Heart left ventricle (tissue), 16 donors: Measurements from ENCODE around the gene PHAX. TPM values are rescaled to one million over a fixed set of nuclear protein-coding genes. Genes with fewer than 3 reads are reported as not detected.
"Not testable (repeated sequence)": the region's sequence is repeated elsewhere in the genome, so short reads cannot be mapped to it uniquely, and the experiment has no call there.

Experiments
- ATAC-seq, 4 donors: fragments of 200-7000 bp; cut with Tn5 transposase; one replicate each; pipeline ENCODE4 v1.9.1; 2020 to 2022; ENCODE audit warnings: moderate library complexity in 4 of 4, mild to moderate bottlenecking in 3 of 4, moderate number of reproducible peaks in 1 of 4
- DNase-seq, 5 donors: peaks; one replicate each; pipeline ENCODE4 v3.0.0-alpha.2; 2020
- H3K27ac ChIP-seq, 12 donors: fragments of 200-600 bp; sonication (generic) in 4 of 12; one replicate each; pipeline versions ENCODE4 v1.5.0 to v1.8.0; 2016 to 2022; ENCODE audit warnings: mild to moderate bottlenecking in 2 of 12
- H3K27me3 ChIP-seq, 9 donors: fragments of 200-600 bp; sonication (generic) in 2 of 9; one replicate each; pipeline versions ENCODE4 v1.5.1 to v1.8.0; 2016 to 2022; ENCODE audit warnings: mild to moderate bottlenecking in 3 of 9
- H3K36me3 ChIP-seq, 9 donors: fragments of 200-600 bp; sonication (generic) in 2 of 9; one replicate each; pipeline versions ENCODE4 v1.5.0 to v1.8.0; 2018 to 2022; ENCODE audit warnings: mild to moderate bottlenecking in 2 of 9
- H3K4me1 ChIP-seq, 12 donors: fragments of 200-600 bp; sonication (generic) in 4 of 12; one replicate each; pipeline versions ENCODE4 v1.5.0 to v1.8.0; 2016 to 2022; ENCODE audit warnings: mild to moderate bottlenecking in 3 of 12
- H3K4me3 ChIP-seq, 12 donors: fragments of 200-600 bp; sonication (generic) in 4 of 12; one replicate each; pipeline versions ENCODE4 v1.5.0 to v1.8.0; 2017 to 2022; ENCODE audit warnings: mild to moderate bottlenecking in 9 of 12, moderate library complexity in 4 of 12
- H3K9me3 ChIP-seq, 12 donors: fragments of 200-600 bp; sonication (generic) in 4 of 12; one replicate each; pipeline versions ENCODE4 v1.5.0 to v1.8.0; 2016 to 2022; ENCODE audit warnings: mild to moderate bottlenecking in 1 of 12
- CTCF ChIP-seq, 12 donors: fragments of 200-600 bp; sonication (generic) in 4 of 12; IDR thresholded peaks; one replicate each; pipeline versions ENCODE4 v1.5.0 to v1.8.0; 2018 to 2022; ENCODE audit warnings: antibody characterized with exemption in 12 of 12, mild to moderate bottlenecking in 5 of 12
- POLR2A ChIP-seq, 2 donors: fragments of 450-650 bp; IDR thresholded peaks; one replicate each; pipeline ENCODE4 v1.6.1; 2017; ENCODE audit warnings: antibody characterized with exemption in 2 of 2, mild to moderate bottlenecking in 2 of 2, moderate library complexity in 2 of 2
- WGBS, 4 donors: extraction: QIAGEN DNeasy Blood & Tissue Kit in 2 of 4; methylation state at CpG; one replicate each; pipeline versions ENCODE4 v1.1.5 to v1.1.7; 2013 to 2018; 5-methylcytosine and 5-hydroxymethylcytosine counted together
- intact Hi-C, 10 donors: fragments of 100-400 bp; cut with DNase I; formaldehyde crosslinking; loops; one replicate each; pipeline versions ENCODE4 v1.11.1 to v1.14.2; 2022
- polyA plus RNA-seq, 2 donors: library from polyadenylated mRNA; stranded (reverse); fragments of 200-250 nt; gene quantifications; one replicate each; pipeline ENCODE4 v1.2.3, GENCODE V29; 2013
- total RNA-seq, 9 donors: library from RNA; depleted of rRNA in 2 of 9; stranded (reverse); fragments of >200 nt in 2 of 9; fragmentation: NEBNext Ultra II Directional in 3 of 9; extraction: Animal tissue kit (Norgen Biotek cat#: 25700) in 3 of 9; gene quantifications; one replicate each; pipeline versions ENCODE4 v1.1.0 to v1.2.4, GENCODE V29; 2016 to 2023
- donor health status: ischemic (EF 13 %, LVEDD 7.1; RV severe dilation, severe dysfunction).
- donor health status: healthy with polysubstance abuse.
- donor health status: DM: no; HTN: yes; CAD: no.
- donor health status: DM: no; HTN: no; CAD: no.
- donor health status: ischemic (EF 25% LVEDD 6.9; RV normal size, moderate dysfunction).
- donor health status: ischemic (EF 25% LVEDD 5.7; RV mildly dilated, moderate dysfunction).
- donor health status: healthy.
- donor health status: DM: yes; HTN: yes; CAD: no.
- donor health status: ischemic (EF 35%, LVEDD 5.7; RV mildly dilated, moderate dysfunction).
- donor health status: nonischemic (EF 11% LVEDD 7.7; RV severe dilation, severe dysfunction).
- donor health status: DM: yes; HTN: yes; CAD: no.
- donor health status: PGD.
- donor health status: ischemic (EF 29% LVEDD 5.4; RV normal size, mild dysfunction).
- donor health status: nonischemic (EF 23%, LVEDD 6.1; RV moderate dilation, normal function).

The PHAX gene
- total and polyA plus RNA-seq, 11 donors: 16.6 to 32.7 (median 29.6) TPM

DNA sequence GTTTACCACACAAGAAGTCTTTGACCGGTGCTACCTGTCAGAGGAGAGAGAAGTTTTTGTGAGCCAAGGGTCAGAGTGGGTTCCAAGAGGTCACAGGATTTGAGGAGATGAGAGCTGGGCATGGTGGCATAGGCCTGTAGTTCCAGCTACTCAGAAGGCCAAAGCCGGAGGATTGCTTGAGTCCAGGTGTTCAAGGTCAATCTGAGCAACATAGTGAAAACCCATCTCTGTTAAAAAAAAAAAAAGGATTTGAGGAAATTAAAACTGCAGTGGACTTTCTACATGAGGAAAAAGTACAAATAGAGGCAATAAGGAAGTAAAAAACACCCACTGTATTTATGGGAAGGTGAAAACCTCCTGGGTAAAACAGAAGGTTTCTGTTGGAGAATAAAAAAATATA is 63.8 kb downstream of the PHAX start:
- intact Hi-C loops: no loop called here
- no peak for DNase-seq
- Histone ChIP-seq H3K27ac (no peak overlapping the region), H3K36me3 (no peaks in the 10 kb centered on the region), H3K4me1 (no peaks in the 10 kb centered on the region), H3K4me3 (no peak overlapping the region), H3K27me3 (no peaks in the 10 kb centered on the region), H3K9me3 (no peaks in the 10 kb centered on the region)
- no peak for TF ChIP-seq CTCF (IDR thresholded peaks at IDR 0.05)
- no peak for TF ChIP-seq POLR2A (IDR thresholded peaks at IDR 0.05)
- 86 to 94% (median 91%) methylated on average over 2 of the region's 2 CpGs for WGBS, 4 donors
- no peak for ATAC-seq

GRCh38 chr5:126670109-126670508 is 69.4 kb downstream of the PHAX start:
- WGBS, 4 donors: 91 to 97% (median 94%) methylated on average over 1 of the region's 1 CpG
- intact Hi-C loops: loop anchor here in 2 of 10 donors (10.0 kb wide), 2 partner anchors 135 to 645 kb away; no protein-coding TSS in a partner anchor
- not testable (repeated sequence) for H3K27me3 ChIP-seq, DNase-seq, ATAC-seq, H3K36me3 ChIP-seq, H3K4me1 ChIP-seq, H3K4me3 ChIP-seq, H3K27ac ChIP-seq, H3K9me3 ChIP-seq

- not testable (repeated sequence) for H3K27ac ChIP-seq, H3K4me1 ChIP-seq, DNase-seq, H3K27me3 ChIP-seq, ATAC-seq, H3K36me3 ChIP-seq, H3K9me3 ChIP-seq, H3K4me3 ChIP-seq
- WGBS, 4 donors: 89 to 92% (median 90%) methylated on average over 3 of the region's 3 CpGs
- intact Hi-C loops: loop anchor here in 2 of 10 donors (10.0 kb wide), 2 partner anchors 133 to 643 kb away; no protein-coding TSS in a partner anchor
Measured at GRCh38 chr5:126671681-126672080, 70.9 kb downstream of the PHAX start.

GRCh38 chr5:126673477-126673876 is 72.7 kb downstream of the PHAX start:
- no peaks in the 10 kb centered on the region for H3K27me3 ChIP-seq
- no peaks in the 10 kb centered on the region for H3K36me3 ChIP-seq
- peaks cover 0 to 7% (median 0%) of the 10 kb centered on the region in 12 donors for H3K9me3 ChIP-seq
- no peak for ATAC-seq
- H3K4me3 ChIP-seq: no peak overlapping the region
- WGBS, 4 donors: 68 to 87% (median 74%) methylated on average over 11 of the region's 11 CpGs
- peaks cover 0 to 4% (median 0%) of the 10 kb centered on the region in 12 donors for H3K4me1 ChIP-seq
- intact Hi-C loops: loop anchor here in 2 of 10 donors (10.0 kb wide), 2 partner anchors 131 to 641 kb away; no protein-coding TSS in a partner anchor
- no peak for TF ChIP-seq CTCF (IDR thresholded peaks at IDR 0.05)
- TF ChIP-seq POLR2A (IDR thresholded peaks at IDR 0.05): no peak
- no peak for DNase-seq
- no peak overlapping the region for H3K27ac ChIP-seq

GRCh38 chr5:126674145-126674544 is 73.4 kb downstream of the PHAX start:
- H3K27ac ChIP-seq: no peak overlapping the region
- no peaks in the 10 kb centered on the region for H3K27me3 ChIP-seq
- no peaks in the 10 kb centered on the region for H3K36me3 ChIP-seq
- H3K4me1 ChIP-seq: peaks cover 0 to 4% (median 0%) of the 10 kb centered on the region in 12 donors
- peaks cover 0 to 7% (median 0%) of the 10 kb centered on the region in 12 donors for H3K9me3 ChIP-seq
- ATAC-seq (no peak), DNase-seq (no peak)
- no peak overlapping the region for H3K4me3 ChIP-seq
- intact Hi-C loops: loop anchor here in 2 of 10 donors (10.0 kb wide), 2 partner anchors 131 to 641 kb away; no protein-coding TSS in a partner anchor
- WGBS, 4 donors: 63 to 74% (median 68%) methylated on average over 7 of the region's 7 CpGs
- TF ChIP-seq CTCF (IDR thresholded peaks at IDR 0.05) (no peak), POLR2A (IDR thresholded peaks at IDR 0.05) (no peak)
